HG03066 (cell line): Measurements from ENCODE around the gene SYCP2.

ENCODE experiments used
- ATAC-seq: cut with Tn5 transposase; IDR thresholded peaks from one replicate; pipeline ENCODE4 v1.9.1; 2021; ENCODE audit warnings: low read depth; ENCODE audit not compliant: unreplicated experiment

SYCP2 gene

DNA sequence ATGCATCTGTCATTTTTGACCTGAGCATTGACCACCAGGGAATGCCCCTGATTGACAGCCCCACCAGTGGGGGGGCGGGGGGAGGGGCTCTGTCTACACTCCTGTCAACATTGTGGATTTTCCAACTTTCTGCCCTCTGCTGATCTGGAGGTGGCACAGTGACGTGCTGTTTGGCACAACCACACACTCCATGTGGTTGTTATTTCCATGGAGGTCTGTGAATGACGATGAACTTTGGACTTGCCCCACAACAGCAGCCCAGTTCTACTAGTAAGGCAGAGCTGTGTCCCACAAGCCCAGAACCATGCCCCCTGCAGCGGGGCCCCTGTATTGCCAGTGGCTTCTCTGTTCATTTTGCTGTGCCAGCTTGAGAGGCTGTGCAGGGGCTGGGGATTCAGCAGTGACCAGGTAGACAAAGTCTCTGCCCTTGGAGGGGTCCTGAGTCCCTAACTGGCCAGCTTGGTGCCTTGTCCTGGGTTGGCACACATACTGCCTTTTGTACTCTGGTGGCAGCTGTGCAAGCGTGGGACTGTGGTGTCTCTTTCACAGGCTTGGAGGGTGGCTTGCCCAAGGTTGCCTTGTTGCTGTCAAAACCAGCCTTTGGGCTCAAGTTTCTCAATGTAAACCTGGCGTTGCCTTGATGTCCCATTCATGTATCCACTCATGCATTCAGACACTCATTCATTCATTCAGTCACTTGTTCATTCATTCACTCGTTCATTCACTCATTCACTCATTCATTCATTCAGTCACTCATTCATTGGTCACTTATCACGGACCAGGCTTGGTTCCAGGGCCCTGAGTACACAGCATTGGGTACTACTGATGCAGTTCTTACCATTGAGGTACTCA, 108.5 kb downstream of the SYCP2 start:
- ATAC-seq: no peak

GRCh38 chr20:59823491-59824259, 109.8 kb downstream of the SYCP2 start:
- ATAC-seq: no peak

DNA sequence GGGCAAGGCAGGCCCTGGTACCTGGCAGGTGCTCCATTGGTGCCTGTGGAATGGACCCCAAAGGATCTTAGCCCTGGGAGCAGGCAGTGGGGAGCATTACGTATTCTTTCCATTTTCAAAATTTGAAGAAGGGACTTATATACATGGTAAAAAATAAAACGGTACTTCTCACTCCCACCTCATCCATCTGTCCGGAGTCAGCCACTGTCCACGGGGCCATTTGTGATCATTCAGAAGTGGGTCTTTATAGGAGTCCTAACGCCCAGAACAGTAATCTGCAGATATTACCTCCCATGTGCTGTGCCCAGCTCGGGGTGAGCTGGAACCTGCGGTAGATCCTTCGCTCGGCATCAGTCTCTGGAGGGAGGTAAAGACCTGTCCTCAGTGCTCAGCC, 110.4 kb downstream of the SYCP2 start:
- no peak for ATAC-seq

DNA sequence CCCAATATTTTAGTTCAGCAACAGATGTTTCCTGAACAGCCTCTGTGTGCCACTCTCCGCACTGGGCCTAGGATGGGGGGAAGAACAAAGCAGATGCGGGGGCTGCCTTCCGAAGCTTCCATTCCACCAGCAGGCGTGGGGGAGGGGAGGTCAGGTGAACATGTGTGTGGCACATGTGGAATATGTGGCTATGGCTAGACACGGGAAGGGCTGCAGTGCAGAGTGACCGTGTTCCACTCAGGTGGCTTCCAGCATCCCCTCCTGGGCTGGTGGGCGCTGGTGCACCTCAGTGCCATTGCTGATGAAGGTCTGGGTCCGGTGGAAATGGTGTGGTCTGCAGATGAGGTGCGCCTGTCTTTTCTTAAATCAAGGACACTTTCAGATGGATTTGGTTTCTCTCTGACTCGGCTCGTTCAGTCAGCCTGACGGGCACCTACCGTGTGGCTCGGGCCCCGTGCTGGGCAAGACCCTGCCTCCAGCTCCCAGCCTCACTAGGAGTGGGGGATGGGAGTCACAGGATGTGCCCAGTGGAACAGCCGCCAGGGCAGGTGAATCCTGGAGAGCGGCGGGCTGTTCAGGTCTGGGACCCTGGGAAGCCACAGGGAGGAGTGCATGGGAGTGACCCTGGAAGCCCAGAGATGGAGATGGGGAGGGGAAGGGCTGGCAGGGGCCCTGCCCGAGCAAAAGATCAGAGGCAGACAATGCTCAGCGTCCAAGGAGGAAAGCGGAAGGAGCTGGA, 111.0 kb downstream of the SYCP2 start:
- ATAC-seq: no peak

- ATAC-seq: no peak
These were observed 111.6 kb downstream of the SYCP2 start for GRCh38 chr20:59821788-59822187.

DNA sequence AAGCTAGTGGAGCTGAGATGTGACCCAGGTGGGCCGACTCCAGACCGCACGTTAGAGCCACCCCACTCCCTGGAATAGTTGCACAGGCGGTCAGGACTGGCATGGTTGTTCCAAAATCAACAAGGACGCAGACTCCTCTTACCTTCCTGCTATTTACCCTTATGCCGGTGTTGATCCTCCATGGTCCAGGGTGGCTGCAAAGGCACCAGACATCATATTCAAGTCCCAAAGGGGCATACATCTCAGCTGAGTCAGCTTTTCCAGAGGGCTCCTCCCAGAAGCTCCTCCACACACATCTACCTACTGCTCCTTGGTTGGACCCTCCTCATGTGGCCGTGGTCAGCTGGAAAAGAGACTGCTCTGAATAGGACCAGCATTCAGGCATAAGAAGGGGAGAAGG, 112.2 kb downstream of the SYCP2 start:
- ATAC-seq: no peak

DNA sequence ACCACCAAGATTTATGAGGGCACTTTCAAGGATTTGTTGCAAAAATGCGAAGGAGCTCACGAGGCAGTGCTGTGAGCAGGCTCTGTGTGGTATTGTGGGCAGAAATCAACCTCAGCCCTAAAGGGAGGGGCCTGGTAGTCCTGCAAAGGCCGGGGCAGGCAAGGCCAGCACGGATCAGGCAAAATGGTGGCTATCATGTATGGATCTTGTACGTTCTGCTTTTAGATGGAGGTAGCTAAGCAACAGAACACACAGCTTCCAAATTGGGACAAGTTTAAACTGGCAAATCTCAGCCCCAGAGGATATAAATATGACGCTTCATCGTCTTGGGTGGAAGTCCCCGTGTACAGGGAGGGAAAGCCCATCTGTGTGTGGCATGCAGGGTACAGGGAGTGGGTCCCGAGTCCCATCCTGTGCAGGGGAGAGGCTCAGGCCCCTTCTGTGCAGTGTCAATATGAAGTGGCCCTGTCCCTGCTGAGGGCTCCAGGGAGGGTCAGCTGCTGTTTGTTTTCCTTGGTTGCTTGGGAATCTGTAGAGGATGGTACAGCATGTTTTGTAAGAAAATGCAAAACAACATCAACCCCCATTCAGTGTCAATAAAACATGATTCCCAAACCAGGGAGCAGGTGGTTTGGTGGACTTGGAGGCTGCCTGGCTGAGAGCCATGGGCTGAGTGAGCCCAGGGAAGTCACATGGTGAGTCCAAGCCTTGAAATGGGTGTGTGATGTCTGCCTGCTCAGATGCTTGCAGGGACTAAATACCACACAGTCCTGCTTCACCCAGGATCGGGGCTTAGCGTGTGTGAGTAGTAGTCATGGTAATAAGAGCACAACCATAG, 113.0 kb downstream of the SYCP2 start:
- ATAC-seq: no peak

DNA sequence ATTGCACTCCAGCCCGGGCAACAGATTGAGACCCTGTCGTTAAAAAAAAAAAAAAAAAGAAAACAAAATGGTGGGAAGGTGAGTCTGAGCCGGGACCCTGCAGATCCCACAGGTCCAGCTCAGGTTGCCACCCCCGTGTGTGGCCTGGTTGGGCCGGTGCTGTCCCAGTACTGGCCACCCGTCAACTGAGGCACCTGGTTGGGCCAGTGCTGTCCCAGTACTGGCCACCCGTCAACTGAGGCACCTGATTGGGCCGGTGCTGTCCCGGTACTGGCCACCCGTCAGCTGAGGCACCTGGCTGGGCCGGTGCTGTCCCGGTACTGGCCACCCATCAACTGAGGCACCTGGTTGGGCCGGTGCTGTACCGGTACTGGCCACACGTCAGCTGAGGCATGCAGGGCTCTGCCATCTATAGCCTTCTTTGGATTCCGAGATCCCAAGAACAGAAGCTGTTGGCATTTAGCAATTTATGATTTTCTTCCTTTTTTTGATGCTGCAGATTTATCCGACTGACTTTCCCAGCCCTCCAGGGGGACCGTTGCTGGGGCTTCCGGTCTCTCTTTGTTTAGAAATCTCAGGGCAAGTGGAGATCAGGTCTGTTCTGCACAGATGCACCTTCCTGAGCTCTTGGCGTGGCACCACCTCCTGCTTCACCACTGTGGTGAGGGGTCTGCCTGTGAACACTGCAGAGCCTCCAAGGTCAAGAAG, 113.8 kb downstream of the SYCP2 start:
- ATAC-seq: no peak

GRCh38 chr20:59818911-59819310, 114.5 kb downstream of the SYCP2 start:
- no peak for ATAC-seq

DNA sequence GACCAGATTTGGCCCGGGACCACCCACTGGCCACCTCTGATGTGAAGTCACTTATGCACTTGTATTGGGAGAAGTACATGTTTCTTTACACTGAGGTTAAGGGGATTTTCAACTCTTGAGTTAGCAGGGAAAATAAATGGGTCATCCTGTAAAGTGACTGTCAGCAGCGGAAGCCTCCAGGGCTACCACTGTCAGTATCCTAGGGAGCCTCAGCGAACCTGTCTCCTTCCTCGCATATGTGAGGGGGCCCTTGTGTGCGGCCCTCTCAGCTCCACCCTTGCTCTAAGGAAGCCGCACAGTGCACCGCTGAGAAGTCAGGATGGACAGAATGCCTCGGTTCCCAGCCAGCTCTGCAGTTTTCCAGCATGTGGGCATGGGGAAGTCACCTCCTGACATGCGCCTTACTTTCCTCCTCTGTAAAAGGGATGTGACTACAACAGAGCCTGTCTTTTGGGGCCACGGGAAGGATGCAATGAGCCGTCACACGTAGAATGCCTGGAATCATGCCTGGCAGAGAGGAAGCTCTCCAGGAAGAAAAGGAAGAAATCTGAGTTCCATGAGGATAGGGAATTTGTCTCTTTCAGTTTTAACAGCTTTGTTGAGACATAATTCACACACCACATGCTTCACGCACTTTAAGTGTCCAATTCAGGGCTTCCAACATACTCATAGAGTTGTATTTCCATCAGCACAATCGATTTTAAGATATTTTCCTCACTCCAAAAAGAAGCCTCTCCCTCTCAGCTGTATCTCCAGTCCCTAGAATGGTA, 115.4 kb downstream of the SYCP2 start:
- ATAC-seq: no peak

DNA sequence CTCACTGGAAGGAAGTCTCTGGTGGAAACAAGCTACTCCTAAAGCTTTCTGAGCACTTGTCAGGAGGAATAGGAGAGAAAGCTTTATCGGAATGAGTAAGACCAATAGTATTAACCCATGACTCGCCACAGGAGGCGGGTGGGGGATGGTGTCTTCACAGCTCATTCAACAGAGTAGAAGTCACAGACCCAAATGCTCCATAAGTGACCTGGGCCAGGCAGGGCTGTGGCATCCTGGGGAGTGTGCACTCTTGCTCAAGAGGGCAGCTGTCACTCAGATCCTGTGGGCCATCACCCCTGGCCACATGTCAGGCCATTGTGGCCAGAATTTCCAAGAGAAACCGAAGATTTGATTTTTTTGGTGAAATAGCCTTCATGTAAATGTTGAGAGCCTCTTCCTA, 116.0 kb downstream of the SYCP2 start:
- ATAC-seq: no peak

GRCh38 chr20:59816146-59816738, 117.2 kb downstream of the SYCP2 start:
- no peak for ATAC-seq

DNA sequence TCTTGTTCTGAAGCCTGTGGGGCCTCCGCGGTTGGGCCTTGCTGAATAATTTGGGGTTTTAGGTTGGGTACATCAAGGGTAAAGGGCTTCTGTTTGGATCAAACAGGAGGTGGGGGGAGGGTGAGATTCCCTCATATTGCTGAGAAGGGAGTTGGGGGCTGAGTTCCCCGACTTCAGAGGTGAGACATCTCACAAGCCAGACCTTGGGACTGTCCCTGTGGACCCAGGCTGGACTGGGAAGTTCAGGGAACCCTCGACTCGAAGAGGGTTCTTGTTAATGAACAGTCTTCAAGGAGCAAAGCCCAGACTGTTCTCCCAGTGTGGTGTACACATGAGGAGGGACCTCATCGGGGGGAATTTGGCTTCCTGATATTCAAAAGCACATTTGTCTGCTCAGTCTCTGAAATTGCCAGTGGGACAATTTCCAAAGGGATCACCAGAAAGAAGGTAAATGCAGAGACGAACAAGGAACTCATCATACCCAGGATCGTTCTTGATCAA, 118.5 kb downstream of the SYCP2 start:
- ATAC-seq: no peak

- no peak for ATAC-seq
These were observed 119.2 kb downstream of the SYCP2 start for GRCh38 chr20:59813948-59814839.
